ENCODE measurements around the gene NDUFA7. TPM values are rescaled to one million over a fixed set of nuclear protein-coding genes. Genes with fewer than 3 reads are reported as not detected.
A peak's percentile ranks its signal among the peaks of the same experiment; 100 is the strongest.

The NDUFA7 gene
- polyA plus RNA-seq, 1 of the 3 experiments (the other 2 are of a cell fraction), result 111 TPM

- TF ChIP-seq REST (IDR thresholded peaks at IDR 0.05; ENCODE audit: low read depth, low read length) (no peak), POLR2AphosphoS5 (IDR thresholded peaks at IDR 0.05; ENCODE audit: low read depth, low read length) (no peak), YY1 (IDR thresholded peaks at IDR 0.05; ENCODE audit: low read depth) (no peak)
Measured at GRCh38 chr19:8336072-8336569, 14.9 kb upstream of the NDUFA7 start (continued).

- TF ChIP-seq ELF1 (IDR thresholded peaks at IDR 0.05) (no peak), CTCF (IDR thresholded peaks at IDR 0.05) (peak; percentile 29), RCOR1 (IDR thresholded peaks at IDR 0.05; ENCODE audit: low read length) (no peak), EZH2phosphoT487 (IDR thresholded peaks at IDR 0.05; ENCODE audit: borderline replicate concordance, low read depth) (no peak), NFIC (IDR thresholded peaks at IDR 0.05; ENCODE audit: borderline replicate concordance) (no peak)
- Histone ChIP-seq H3K9me2 (no peaks in the 10 kb centered on the region), H3K79me2 (ENCODE audit: insufficient read depth) (no peaks in the 10 kb centered on the region), H3K27me3 (ENCODE audit: insufficient read depth) (peaks cover 47% of the 10 kb centered on the region), H3F3A (replicated peaks; ENCODE audit: insufficient read depth) (no peaks in the 10 kb centered on the region), H3K9ac (no peak overlapping the region), H3K4me1 (ENCODE audit: control insufficient read depth in 1 of 2, insufficient read depth in 2 of 2, low read depth in 1 of 2, low read length in 1 of 2) (no peaks in the 10 kb centered on the region; a peak in 1 of 4 replicates), H4K20me1 (ENCODE audit: insufficient read depth) (no peaks in the 10 kb centered on the region), H3K4me2 (no peak overlapping the region), H3K36me3 (replicated peaks in 1 of 2; ENCODE audit: control insufficient read depth in 1 of 2, insufficient read depth in 2 of 2, low read length in 1 of 2) (no peaks in the 10 kb centered on the region), H2AFZ (ENCODE audit: low read depth) (no peak overlapping the region), H3K4me3 (ENCODE audit: low read depth in 2 of 2, low read length in 1 of 2) (peak overlapping the region; percentile 37 to 39; a peak in 3 of 4 replicates), H3K9me3 (no peaks in the 10 kb centered on the region), H3K27ac (ENCODE audit: low read depth in 2 of 2, low read length in 1 of 2) (no peak overlapping the region)
- 7% methylated on average over 11 of the region's 79 CpGs for WGBS (ENCODE audit: low lambda C conversion rate)
- ChIA-PET POLR2A (interaction anchor here (0.6 to 1.3 kb wide), 3 partner anchors 14 to 641 kb away, joined by 3 to 5 read pairs (median 4); partner anchors contain the start of genes NDUFA7, RPS28 and ZNF414), CTCF (interaction anchor here (0.8 to 4.0 kb wide), 10 partner anchors 12 to 179 kb away, joined by 3 to 27 read pairs (median 4); partner anchors contain the start of genes NDUFA7, RPS28 and ZNF414)
- DNase-seq, result peak; percentile 61
Measured at GRCh38 chr19:8335343-8336071, 14.3 kb upstream of the NDUFA7 start.
